Measurements from ENCODE around the gene ELOA. TPM values are rescaled to one million over a fixed set of nuclear protein-coding genes. Genes with fewer than 3 reads are reported as not detected.
"Not testable (repeated sequence)": the region's sequence is repeated elsewhere in the genome, so short reads cannot be mapped to it uniquely, and the experiment has no call there.

The ELOA gene
- total RNA-seq, 2 experiments from 2014 or later, result 28.1 to 33.0 TPM

- Mint-ChIP-seq H3K27ac (peak overlapping the region; percentile 17), H3K36me3 (ENCODE audit: low read depth) (peaks cover 34% of the 10 kb centered on the region), H3K9me3 (no peaks in the 10 kb centered on the region), H3K4me3 (peak overlapping the region; percentile 25), H3K27me3 (no peaks in the 10 kb centered on the region), H3K4me1 (ENCODE audit: low read depth) (peaks cover 28% of the 10 kb centered on the region)
- no peaks in the 10 kb centered on the region for H3K9me3 ChIP-seq (ENCODE audit: control insufficient read depth in 1 of 2, insufficient read depth in 1 of 2, low read length in 2 of 2)
- no peak for DNase-seq
- peaks cover 33% of the 10 kb centered on the region for H3K36me3 ChIP-seq (ENCODE audit: insufficient read depth, low read length)
- no peak overlapping the region for H3K4me3 ChIP-seq (ENCODE audit: low read length)
- no peak for TF ChIP-seq CTCF (IDR thresholded peaks at IDR 0.05)
- ChIA-PET CTCF (interaction anchor here (0.6 to 1.9 kb wide), 2 partner anchors 22 to 27 kb away, joined by 4 read pairs; no protein-coding TSS in a partner anchor), POLR2A (interaction anchor here (0.9 kb wide), 1 partner anchor 31 kb away, joined by 3 read pairs; the partner anchor contains the start of gene HMGCL)
- H3K27ac ChIP-seq (ENCODE audit: low read depth in 1 of 2, low read length in 2 of 2), result no peak overlapping the region
- H3K4me1 ChIP-seq (ENCODE audit: insufficient read depth, low read length), result peaks cover 38% of the 10 kb centered on the region
- ATAC-seq (ENCODE audit: poor library complexity), result no peak
- intact Hi-C loops (cut with DNase I, micrococcal nuclease), result loop anchor here in 1 of 2 experiments (10.0 kb wide), 1 partner anchor 1451 kb away; the partner anchor contains the start of gene RSRP1
- no peaks in the 10 kb centered on the region for H3K27me3 ChIP-seq (ENCODE audit: control insufficient read depth in 1 of 2, insufficient read depth in 2 of 2, low read length in 2 of 2)
Measured at GRCh38 chr1:23793861-23794731, 50.8 kb downstream of the ELOA start.

GRCh38 chr1:23794732-23795182 is 51.5 kb downstream of the ELOA start:
- H3K4me3 ChIP-seq (ENCODE audit: low read length); H3K27me3 ChIP-seq (ENCODE audit: control insufficient read depth in 1 of 2, insufficient read depth in 2 of 2, low read length in 2 of 2); H3K9me3 ChIP-seq (ENCODE audit: control insufficient read depth in 1 of 2, insufficient read depth in 1 of 2, low read length in 2 of 2); H3K27me3 Mint-ChIP-seq; DNase-seq; H3K27ac Mint-ChIP-seq; H3K9me3 Mint-ChIP-seq; ATAC-seq (ENCODE audit: poor library complexity); POLR2A ChIA-PET; H3K27ac ChIP-seq (ENCODE audit: low read depth in 1 of 2, low read length in 2 of 2): not testable (repeated sequence)
- H3K36me3 ChIP-seq (ENCODE audit: insufficient read depth, low read length), result peaks cover 33% of the 10 kb centered on the region
- CTCF ChIA-PET, result interaction anchor here (1.9 kb wide), 1 partner anchor 23 kb away, joined by 4 read pairs; no protein-coding TSS in a partner anchor
- H3K36me3 Mint-ChIP-seq (ENCODE audit: low read depth), result peaks cover 34% of the 10 kb centered on the region
- H3K4me1 ChIP-seq (ENCODE audit: insufficient read depth, low read length), result peaks cover 45% of the 10 kb centered on the region
- H3K4me1 Mint-ChIP-seq (ENCODE audit: low read depth), result peaks cover 30% of the 10 kb centered on the region
- peak overlapping the region; percentile 25 for H3K4me3 Mint-ChIP-seq
- intact Hi-C loops (cut with DNase I, micrococcal nuclease), result loop anchor here in 1 of 2 experiments (10.0 kb wide), 1 partner anchor 1450 kb away; the partner anchor contains the start of gene RSRP1

- Mint-ChIP-seq H3K27ac (peak overlapping the region; percentile 49), H3K36me3 (ENCODE audit: low read depth) (peaks cover 31% of the 10 kb centered on the region), H3K27me3 (no peaks in the 10 kb centered on the region), H3K4me1 (ENCODE audit: low read depth) (peaks cover 30% of the 10 kb centered on the region), H3K9me3 (no peaks in the 10 kb centered on the region), H3K4me3 (no peak overlapping the region)
- H3K27me3 ChIP-seq (ENCODE audit: control insufficient read depth in 1 of 2, insufficient read depth in 2 of 2, low read length in 2 of 2), result no peaks in the 10 kb centered on the region
- ATAC-seq (ENCODE audit: poor library complexity), result no peak
- H3K27ac ChIP-seq (ENCODE audit: low read depth in 1 of 2, low read length in 2 of 2), result no peak overlapping the region
- ChIA-PET POLR2A (no interaction called here), CTCF (no interaction called here)
- intact Hi-C loops (cut with DNase I, micrococcal nuclease), result loop anchor here in 1 of 2 experiments (10.0 kb wide), 1 partner anchor 1449 kb away; the partner anchor contains the start of gene RSRP1
- H3K4me3 ChIP-seq (ENCODE audit: low read length), result no peak overlapping the region
- no peak for DNase-seq
- peaks cover 33% of the 10 kb centered on the region for H3K36me3 ChIP-seq (ENCODE audit: insufficient read depth, low read length)
- TF ChIP-seq CTCF (IDR thresholded peaks at IDR 0.05), result no peak
- H3K4me1 ChIP-seq (ENCODE audit: insufficient read depth, low read length), result peaks cover 38% of the 10 kb centered on the region
- no peaks in the 10 kb centered on the region for H3K9me3 ChIP-seq (ENCODE audit: control insufficient read depth in 1 of 2, insufficient read depth in 1 of 2, low read length in 2 of 2)
Measured at GRCh38 chr1:23795676-23796465, 52.6 kb downstream of the ELOA start.
